Mucosa of gallbladder (tissue), 1 donor: ENCODE results near the gene CHD3. TPM values are rescaled to one million over a fixed set of nuclear protein-coding genes. Genes with fewer than 3 reads are reported as not detected.

ENCODE experiments used
- DNase-seq: peaks from one replicate; pipeline ENCODE4 v3.0.0-alpha.2; 2020; ENCODE audit warnings: low spot score
- total RNA-seq: library from RNA; stranded (reverse); gene quantifications from one replicate; pipeline ENCODE4 v1.2.1, GENCODE V29; 2021
- donor health status: DM: no; HTN: no; CAD: no.

Gene CHD3
- total RNA-seq, 1 donor from 2014 or later: 127 TPM

DNA sequence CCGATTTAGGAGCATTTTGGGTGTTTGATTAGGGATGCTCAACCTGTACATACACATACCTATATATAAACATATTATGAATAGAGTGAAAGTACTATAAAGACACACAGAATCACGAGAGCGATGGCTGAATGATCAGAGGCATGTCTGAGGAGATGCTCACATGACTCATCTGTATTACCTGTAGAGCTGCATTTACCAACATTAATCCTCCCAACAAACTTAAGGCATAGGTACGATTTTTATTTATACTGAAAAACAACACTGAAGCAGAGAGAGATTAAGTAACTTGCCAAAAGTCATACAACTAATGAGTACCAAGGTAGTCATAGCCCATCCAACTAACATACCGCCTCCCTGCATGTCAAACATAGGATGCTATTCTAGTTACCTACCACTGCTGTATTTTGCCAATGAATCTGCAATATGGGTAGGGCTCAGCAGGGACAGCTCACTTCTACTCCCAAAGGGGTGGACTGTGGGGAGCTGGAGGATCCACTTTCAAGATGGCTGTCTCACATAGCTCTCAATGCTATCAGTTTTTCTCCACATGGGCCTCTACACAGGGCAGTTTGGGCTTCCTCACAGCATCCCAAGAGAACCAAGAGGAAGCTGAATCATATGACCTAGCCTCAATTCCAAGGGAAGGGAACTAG lies 23.5 kb upstream of the CHD3 start:
- no peak for DNase-seq

DNA sequence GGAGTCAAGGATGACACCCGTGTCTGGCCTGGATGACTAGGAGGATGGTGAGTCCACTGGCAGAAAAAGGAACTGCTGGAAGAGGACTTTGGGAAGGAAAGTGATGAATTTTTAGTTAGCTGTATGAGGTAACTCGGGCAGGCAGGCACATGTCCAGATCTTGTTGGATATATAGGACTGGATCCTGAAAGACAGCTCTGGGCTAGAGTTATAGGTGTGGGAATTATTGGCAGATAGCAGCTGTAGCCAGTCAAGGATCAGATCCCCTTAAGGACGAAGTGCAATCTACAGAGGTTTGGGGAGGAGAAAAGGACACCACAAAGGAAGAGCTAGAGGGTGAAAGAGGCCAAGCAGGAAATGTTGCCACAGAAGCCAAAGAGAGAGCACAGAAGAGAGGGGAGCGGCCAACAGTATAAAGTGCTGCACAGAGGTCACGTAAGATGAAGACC lies 20.7 kb upstream of the CHD3 start:
- no peak for DNase-seq

- no peak for DNase-seq
Measured at GRCh38 chr17:7873051-7873450, 15.5 kb upstream of the CHD3 start.

DNA sequence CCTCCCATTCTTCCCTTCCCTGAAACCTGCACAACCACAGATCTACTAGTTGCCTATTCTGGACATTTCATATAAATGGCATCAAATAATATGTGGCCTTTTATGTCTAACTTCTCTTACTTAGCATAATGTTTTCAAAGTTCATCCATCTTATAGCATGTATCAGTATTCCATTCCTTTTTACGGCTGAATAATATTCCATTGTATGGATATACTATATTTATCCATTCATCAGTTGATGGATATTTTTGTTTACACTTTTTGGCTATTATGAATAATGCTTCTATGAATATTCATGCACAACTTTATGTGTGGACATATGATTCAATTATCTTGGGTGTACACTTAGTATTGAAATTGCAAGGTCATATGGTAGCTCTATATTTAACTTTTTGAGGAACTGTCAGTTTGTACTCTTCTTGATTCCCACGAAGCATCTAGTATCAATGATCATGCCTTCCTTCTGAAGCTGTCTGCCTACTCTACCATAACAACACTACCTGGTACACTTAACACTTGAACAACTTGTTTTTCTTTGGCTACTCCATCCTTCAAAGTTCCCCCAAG lies 12.7 kb upstream of the CHD3 start:
- no peak for DNase-seq

- DNase-seq: no peak
Measured at GRCh38 chr17:7878234-7878633, 10.4 kb upstream of the CHD3 start.

- DNase-seq: no peak
Measured at GRCh38 chr17:7880076-7880868, 8.3 kb upstream of the CHD3 start.

DNA sequence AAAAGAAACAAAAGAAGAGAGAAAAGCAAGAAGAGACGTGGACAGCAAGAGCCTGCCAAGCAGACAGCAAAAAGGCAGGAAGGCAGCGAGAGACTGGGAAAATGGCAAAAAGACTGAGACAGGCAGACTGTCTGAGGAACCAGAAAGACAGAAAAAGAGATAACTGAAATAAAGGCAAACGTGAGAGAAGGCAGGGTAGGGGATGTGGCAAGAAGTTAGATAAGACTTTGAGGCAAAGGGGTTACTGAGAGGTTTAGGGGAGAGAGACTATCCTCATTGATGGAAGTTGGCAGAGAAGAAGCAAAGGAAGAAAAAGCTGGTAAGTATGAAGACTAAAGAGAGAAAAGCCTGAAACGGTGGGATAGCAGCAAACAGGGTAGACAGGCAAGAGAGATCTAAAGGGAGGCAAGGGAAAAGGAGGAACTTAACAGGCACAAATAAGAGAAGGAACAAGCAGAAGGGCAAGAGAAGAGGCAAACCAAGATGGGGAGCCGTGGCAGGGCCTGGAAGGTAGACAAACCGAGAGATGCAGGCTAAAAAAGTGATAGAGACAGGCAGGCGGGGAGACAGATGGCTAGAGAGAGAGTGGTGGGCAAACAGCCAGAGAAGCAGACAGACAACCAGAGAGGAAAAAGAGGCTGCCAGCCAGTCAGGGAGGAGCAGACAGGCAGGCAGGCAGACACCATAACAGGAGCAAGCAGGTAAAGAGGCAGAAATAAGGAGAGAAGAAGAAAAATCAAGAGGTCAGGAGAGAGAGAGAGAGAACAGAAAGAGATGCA lies 7.1 kb upstream of the CHD3 start:
- no peak for DNase-seq

DNA sequence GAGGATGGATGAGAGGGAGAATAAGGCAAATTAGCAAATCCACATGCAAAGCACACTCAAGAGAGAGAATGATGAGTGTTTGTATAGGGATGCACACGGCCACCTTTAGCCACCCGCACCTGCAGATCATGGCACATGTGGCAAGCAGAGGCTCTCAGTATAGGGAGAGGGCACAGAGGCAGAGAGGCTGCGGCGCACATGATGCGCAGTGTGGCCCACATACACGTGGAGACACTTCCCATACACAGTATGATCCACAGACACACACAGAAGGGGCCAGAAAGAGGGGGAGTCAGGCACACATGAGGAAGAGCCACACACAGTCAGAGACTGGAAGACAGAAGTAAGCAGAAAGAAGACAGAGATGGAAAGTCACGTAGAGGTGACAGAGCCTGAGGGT lies 6.5 kb upstream of the CHD3 start:
- DNase-seq: no peak

DNA sequence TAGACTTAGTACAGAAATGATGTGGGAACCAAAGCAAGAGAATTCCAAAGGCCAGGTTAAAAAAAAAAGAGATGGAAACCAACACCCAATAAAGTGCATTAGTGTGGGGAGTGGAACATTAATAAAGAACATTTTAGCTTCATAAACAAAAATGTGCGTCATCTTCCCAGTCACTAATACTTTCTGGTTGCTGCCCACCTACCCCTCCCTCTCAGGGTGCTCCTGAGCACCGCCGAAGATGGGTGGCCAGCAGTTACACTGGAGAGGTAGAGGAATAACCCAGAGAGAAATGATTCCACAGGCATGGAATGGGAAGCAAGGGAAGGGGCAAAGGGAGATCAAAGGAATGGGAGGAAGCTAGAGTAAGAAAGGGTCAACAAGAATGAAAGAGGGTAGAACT lies 6.0 kb upstream of the CHD3 start:
- DNase-seq: no peak

GRCh38 chr17:7883781-7884386 lies 4.7 kb upstream of the CHD3 start:
- no peak for DNase-seq

DNA sequence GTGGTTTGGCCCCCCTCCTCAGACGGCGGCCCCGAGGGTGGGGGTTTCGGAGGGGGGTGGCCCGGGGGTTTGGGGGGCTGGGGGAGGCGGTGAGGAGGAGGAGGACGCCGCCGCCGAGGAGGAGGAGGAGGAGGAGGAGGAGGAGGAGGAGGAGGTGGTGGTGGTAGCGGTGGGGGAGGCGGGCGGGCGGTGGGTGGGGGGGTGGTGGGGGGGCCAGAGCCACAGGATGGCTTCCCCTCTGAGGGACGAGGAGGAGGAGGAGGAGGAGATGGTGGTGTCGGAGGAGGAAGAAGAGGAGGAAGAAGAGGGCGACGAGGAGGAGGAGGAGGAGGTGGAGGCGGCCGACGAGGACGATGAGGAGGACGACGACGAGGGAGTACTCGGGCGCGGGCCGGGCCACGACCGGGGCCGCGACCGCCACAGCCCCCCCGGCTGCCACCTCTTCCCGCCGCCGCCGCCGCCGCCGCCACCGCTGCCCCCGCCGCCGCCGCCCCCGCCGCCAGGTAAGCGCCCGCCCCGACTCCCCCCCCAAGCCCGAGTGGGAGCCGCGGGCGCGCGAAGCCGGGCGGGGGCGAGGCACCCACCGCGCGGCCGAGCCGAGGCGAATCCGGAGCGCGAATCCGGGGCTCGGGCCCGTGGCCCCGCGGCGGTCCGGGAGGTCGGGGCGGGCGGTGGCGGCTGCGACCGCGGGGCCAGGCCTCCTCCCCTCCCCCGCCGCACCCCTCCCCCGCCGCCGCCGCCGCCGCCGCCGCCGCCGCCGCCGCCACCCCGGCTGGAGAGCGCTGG lies 3.8 kb upstream of the CHD3 start:
- DNase-seq: no peak

GRCh38 chr17:7885367-7886226 lies 3.0 kb upstream of the CHD3 start:
- peak; percentile 29 for DNase-seq

DNA sequence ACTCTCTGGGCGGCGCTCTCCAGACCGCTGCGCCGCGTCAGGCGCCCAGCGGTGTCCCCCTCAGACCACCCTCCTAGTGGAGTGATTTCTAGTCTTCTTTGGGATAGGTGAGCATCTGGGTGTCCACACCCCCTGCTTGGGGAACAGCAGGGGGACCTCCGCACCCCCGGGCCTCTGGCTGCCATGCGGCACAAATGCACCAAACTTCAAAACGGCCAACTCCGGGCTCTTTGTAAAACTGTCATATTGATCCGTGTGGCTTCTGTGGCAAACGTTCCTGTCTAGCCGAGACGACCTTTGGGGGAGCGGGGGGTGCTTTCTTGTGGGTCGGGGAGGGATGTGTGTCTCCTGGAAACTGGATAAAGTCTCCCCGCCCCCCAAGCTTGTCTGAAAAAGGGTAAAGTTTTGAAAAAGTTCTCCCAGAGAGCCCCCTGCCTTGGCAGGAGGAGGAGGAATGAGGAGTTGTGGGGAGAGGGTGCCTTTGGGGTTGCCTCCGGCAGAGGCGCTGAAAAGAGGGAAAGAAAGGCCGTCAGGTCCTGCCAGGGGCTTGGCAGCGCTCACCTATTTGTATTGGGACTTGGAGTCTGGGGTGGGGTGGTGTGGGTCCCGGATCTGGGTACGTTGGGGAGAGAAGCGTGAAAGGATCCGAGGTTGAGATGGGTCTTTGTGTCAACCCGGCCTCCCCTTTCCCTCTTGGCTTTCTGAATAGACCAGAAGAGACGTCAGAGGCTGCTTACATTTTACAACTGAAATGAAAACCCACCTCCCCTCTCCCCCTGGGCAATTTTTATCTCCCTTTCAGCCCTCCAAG lies 2.2 kb upstream of the CHD3 start:
- DNase-seq: no peak

- no peak for DNase-seq
Measured at GRCh38 chr17:7887038-7887481, 1.5 kb upstream of the CHD3 start.

DNA sequence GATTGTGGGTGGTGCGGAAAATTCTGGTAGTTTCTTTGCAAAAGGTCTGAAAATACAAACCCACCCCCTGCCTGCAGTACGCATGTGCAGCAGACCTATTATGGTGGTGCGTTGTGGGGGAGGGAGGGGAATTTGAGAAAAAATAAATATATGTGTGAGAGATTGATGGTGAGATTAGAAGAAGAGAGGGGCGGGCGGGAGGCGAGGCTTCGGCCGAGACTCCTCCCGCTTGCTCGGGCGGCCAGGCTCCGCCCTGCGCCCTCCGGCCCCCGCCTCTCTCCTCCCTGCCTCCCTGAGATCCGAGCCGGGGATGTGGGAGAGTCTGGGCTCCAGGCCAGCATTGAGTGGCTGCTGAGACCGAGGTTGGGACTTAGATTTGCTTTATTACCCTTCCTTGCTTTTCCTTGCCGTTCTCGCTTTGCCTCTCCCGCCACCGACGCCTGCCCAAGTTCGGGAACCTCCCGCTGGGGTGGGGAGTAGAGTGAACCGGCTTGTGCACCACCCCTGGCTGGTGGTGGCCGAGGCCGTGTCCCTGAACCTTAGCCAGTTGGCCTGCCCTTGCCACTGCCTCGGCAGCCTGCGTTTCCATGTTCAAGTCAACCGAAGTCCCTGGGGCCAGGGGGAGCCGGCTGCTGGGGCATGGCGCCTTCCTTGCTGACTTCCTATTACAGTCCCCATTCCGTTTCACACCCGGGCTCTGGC lies 956 bp upstream of the CHD3 start:
- DNase-seq: peak; percentile 93

GRCh38 chr17:7889166-7889955 lies 772 bp downstream of the CHD3 start:
- peak; percentile 92 for DNase-seq

DNA sequence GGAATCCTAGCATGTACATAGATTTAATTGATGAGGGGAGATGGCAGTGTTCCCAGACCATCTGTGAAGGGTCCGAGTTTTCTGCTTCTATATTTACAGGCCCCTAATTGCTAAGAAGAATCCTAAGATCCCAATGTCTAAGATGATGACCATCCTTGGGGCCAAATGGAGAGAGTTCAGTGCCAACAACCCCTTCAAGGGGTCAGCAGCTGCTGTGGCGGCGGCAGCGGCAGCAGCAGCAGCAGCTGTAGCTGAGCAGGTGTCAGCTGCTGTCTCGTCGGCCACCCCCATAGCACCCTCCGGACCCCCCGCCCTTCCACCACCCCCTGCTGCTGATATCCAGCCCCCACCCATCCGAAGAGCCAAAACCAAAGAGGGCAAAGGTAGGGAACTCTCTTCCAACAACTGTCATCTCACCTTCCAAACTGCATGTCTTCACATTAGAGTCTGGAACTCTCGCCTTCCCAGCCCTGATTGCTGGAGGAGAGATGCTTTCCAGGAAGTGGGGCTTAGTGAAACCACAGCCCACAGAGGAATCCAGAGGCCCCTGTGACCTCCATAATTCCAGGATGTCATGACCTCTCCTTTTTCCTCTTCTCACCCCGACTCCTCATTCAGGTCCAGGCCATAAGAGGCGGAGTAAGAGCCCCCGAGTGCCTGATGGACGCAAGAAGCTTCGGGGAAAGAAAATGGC lies 4.7 kb downstream of the CHD3 start:
- DNase-seq: no peak
